GM18858 (cell line): ENCODE results near the gene TPGS2.
"Not testable (repeated sequence)": the region's sequence is repeated elsewhere in the genome, so short reads cannot be mapped to it uniquely, and the experiment has no call there.

Experiments
- ATAC-seq: cut with Tn5 transposase; IDR thresholded peaks from one replicate; pipeline ENCODE4 v1.9.1; 2021; ENCODE audit not compliant: unreplicated experiment

Gene TPGS2, protein sequence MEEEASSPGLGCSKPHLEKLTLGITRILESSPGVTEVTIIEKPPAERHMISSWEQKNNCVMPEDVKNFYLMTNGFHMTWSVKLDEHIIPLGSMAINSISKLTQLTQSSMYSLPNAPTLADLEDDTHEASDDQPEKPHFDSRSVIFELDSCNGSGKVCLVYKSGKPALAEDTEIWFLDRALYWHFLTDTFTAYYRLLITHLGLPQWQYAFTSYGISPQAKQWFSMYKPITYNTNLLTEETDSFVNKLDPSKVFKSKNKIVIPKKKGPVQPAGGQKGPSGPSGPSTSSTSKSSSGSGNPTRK

DNA sequence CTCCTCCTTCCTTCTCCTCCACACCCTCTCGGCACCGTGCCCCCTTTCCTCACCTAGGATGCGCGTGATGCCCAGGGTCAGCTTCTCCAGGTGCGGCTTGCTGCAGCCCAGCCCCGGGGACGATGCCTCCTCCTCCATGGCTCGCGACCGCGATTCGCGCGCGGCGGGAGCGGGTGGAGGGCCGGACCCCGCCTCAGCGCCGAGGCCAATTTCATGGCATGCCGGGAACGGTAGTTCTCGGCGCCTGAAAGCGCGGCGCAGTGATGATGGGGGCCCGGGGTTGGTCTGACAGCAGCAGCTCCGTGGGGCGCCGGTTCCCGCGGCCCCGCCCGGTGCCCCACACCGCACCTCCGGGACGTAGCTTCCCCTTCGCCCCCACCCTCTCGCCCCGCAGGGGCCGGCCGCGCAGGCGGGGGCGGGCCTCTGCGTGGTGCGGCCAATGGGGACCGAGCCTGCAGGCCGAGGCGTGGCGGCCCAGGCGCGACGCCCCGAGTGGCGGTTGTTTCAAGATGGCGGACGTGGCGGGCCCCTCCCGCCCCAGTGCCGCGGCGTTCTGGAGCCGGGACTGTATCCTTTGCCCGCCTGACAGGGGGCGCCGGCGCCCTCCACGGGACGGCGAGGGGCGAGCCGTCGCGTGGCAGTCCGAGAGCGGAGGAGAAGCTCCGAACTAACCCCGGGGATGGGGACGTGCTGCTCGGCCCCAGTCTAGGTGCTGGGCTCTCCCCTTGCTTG lies at the start of gene TPGS2, which contains the start of gene KIAA1328:
TSS of gene TPGS2 (minus strand) at position 373 of the 732 bp plus-strand sequence. CDS start at position 138, 235 bp downstream.
TSS of gene KIAA1328 (plus strand) at position 498 of the 732 bp plus-strand sequence. CDS start at position 510, 12 bp downstream.
- ATAC-seq: peak; percentile 89

DNA sequence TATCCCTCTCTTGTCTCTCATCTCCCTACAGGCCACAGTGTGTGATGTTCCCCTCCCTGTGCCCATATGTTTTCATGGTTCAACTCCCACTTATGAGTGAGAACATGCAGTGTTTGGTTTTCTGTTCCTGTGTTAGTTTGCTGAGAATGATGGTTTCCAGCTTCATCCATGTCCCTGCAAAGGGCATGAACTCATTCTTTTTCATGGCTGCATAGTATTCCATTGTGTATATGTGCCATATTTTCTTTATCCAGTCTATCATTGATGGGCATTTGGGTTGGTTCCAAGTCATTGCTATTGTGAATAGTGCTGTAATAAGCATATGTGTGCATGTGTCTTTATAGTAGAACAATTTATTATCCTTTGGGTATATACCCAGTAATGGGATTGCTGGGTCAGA lies 45.0 kb upstream of the TPGS2 start:
- not testable (repeated sequence) for ATAC-seq

DNA sequence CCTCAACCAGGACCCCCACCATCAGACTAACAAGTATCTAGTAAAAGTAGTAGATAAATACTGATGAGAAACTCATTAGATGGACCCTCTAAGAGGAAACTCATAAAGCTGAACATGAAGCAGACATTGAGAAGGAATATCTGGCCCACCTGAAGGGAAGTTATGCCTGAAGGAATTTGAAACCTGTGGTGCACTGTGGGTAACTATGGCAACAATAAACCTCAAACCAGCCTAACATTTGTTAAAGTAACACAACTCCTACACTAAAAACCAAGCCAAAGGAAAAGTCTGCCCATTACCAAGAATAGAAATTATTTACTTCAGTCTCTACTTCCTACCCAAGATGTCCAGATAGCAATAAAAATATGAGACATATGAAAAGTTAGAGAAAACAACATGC lies 43.5 kb upstream of the TPGS2 start:
- no peak for ATAC-seq

DNA sequence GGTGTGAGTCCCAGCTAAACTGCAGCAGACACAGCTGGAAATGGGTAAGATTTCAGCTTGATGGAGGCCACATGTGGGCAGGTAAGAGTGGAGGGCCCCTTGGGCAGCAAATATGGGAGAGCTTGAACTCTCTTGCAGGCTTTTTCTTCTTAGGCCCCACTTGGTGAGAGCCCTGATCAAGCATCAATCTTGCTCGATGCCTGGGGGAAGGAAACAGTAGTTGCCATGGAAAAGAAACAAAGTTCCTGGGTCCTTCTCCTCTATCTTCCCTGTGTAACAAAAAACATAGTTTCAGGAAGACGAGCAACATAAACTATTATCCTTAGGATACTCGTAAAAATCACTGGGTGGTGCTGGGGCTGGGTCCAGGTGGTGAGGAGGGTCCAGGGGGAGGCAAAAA lies 43.0 kb upstream of the TPGS2 start:
- no peak for ATAC-seq

DNA sequence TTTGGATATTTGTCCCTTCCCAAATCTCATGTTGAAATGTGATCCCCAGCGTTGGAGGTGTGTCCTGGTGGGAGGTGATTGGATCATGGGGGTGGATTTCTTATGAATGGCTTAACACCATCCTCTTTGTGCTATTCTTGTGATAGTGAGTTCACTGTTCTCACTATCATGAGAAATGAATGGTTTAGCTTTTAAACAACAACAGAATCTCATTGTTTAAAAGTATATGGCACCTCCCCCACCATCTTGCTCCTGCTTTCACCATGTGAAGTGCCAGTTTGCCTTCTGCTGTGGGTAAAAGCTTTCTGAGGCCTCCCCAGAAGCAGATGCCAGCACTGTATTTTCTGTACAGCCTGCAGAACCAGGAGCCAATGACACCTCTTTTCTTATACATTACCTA lies 38.3 kb upstream of the TPGS2 start:
- ATAC-seq: no peak

DNA sequence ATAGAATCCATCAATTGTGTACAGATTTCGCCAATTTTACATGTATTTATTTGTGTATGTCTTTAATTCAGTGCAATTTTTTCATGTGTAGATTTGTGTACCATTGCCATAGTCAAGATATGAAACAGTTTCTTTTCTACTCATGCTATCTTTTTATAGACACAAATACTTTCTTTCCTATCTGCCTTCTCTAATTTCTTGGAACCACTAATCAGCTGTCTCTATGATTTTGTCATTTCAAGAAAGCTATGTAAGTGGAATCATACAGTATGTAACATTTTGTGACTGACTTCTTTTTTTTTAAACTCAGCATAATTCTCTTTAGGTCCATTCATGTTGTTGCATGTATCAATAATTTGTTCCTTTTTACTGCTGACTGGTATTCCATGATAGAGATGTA lies 33.4 kb upstream of the TPGS2 start:
- ATAC-seq: no peak

DNA sequence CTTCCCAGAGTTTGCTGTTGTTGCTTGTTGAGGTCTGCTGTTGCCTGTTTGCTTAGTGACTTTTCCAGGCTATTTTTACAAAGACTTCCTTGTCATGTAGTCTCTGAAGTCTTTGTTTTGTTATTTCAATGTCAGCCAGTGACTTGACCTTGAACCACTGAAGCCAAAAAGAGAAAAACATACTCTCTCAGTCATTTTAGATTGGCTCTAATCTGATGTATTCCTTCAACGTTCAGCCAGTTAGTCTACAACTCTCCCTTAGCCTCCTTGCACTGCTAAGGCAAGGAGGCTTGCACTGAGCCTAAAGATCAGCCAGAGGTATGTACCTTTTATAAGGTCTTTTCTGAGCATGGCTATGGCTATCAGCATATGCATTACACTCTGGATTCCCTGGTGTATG lies 28.0 kb upstream of the TPGS2 start:
- ATAC-seq: no peak

DNA sequence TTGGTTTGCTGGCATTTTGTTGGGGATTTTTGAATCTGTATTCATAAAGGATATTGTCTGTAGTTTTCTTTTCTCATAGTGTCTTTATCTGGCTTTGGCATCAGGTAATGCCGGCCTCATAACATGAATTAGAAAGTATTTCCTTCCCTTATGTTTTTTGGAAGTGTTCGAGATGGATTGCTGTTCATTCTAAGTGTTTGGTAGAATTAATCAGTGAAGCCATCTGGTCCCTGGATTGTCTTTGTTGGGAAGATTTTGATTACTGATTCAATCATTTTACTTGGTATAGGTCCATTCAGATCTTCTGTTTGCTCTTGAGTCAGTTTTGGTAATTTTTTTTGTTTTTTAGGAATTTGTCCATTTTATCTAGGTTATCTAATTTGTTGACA lies 22.4 kb upstream of the TPGS2 start:
- no peak for ATAC-seq

DNA sequence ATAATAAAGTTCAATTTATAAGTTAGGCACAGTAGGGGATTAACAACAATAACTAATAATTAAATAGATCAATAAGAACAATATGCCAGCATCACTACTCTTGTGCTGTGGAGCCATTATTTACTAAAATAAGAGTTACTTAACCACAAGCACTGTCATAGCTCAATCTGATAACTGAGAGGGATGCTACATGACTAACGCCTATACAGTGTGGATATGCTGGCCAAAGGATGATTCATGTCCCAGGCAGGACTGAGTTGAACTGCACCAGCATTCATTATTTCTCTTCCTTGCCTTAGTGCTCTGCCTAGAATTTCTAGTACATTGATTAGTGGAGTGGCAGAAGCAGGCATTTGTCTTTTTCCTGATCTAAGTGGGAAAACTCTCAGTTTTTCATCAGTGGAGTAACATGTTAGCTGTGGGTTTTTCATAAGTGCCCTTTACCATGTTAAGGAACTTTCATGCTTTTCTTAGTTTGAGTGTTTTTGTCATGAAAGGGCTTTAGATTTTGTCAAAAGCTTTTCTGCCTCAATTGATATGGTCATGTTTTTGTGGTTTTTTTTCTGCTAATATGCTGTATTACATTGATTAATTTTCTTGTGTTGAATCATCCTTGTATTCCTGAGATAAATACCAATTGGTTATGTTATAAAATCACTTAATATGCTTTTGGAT lies 21.9 kb upstream of the TPGS2 start:
- ATAC-seq: no peak

DNA sequence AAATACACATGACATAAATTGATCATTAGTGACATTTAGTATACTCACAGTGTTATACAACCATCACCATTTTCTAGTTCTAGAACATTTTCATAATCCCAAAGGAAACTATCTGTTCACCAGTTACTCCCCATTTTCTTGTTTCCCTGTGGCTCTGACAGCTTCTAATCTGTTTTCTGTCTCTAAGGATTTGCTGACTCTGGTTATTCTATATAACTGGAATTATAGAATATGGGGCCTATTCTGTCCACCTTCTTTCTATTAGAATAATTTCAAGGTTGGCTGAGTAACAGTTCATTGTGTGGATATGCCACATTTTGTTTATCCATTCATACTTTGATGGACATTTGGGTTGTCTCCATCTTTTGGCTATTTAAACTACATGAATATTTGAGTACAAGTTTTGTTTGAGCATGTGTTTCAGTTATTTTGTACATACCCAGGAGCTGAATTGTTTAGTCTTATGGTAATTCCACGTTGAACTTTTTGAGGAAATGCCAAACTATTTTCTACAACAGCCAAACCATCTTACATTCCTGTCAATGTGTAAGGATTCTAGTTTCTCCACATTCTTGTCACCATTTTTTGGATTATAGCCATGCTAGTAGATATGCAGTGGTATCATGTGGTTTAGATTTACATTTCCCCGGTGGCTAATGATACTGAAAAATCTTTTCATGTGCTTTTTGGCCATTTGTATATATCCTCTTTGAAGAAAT lies 20.6 kb upstream of the TPGS2 start:
- no peak for ATAC-seq

DNA sequence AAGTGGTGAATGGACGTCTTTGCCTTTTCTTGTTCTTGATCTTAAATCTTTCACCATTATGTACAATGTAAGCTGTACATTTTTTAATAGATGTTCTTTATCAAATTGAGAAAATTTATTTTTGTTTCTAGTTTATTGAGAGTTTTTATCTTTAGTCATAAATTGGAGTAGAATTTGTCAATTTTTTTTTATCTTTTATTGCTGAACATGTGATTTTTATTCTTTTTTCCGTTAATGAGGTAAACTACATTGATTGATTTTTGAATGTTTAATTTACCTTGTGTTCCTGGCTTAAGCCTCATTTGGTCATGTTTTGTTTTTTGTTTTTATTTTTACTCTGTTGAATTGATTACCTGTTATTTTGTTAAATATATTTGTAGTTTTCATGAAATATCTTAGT lies 19.8 kb upstream of the TPGS2 start:
- ATAC-seq: no peak

DNA sequence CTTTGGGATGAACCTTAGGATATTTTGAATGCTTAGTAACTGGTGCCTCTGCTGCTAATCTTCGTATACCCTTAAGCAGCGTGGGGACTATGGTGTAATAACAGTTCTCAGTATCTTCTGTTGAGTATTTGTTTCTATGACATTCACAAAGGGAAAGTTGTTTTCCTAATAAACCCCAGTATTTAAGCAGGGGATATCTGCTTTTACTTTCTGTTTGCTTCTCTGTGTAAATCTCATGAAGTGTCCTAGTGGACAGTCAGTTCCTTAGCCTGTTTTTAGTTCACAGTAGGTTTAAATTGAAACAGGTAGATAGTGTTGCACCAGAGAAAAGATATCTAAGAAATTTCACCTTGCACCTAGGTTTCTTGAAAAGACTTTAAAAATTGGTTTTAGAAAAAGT lies 15.0 kb upstream of the TPGS2 start:
- no peak for ATAC-seq

DNA sequence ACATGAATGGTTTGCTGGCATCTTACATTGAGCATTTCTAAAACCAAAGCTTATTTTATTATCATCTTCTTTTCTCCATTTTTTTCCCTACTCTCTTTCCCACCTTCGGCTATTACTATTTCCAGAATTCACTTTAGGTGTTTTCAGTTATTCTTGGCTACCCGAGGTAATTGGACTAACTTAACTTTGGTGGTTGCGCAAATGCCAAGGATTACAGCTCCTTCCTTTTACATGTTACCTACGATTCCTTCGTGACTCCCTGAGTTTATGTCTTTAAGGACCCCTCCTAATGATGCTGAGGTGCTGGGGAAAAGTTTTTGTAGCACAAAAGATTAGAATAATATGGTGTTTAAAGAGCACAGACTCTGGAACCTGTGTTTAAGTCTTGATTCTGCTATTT lies 14.4 kb upstream of the TPGS2 start:
- no peak for ATAC-seq

DNA sequence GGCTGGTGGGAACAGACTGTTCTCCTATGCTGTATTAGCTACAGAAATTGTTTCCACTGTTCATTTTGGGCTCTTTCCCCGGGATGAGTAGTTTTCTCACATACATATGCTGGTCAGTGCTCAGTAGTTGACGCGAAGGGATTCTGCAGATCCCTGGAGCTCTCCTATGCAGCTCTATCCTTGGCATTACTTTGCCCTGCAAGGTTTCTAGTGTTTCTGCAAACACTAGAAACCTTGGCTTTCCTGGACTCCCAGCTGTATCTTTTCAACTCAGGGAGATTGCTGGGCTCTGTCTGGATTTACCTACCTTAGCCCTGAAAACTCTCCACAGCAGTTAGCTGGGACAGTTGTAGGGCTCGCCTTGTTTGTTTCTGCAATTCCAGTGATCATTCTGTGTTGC lies 11.0 kb upstream of the TPGS2 start:
- no peak for ATAC-seq

DNA sequence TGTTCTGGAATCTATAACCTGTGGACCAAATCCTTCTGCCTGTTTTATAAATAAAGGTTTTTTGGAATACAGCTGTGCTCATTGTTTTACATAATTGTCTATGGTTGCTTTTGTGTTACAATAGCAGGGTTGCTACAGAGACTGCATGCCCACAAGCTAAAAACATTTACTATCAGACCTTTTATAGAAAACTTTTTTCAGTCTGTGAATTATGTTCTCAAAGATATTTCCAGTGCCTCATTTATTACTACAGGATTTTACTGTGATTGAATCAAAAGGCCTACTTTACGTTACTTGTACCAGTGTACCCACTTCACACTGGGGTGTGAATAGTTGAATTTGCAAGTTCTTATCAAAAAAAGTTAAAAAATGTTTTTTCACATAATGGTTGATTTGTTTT lies 7.1 kb upstream of the TPGS2 start:
- no peak for ATAC-seq

DNA sequence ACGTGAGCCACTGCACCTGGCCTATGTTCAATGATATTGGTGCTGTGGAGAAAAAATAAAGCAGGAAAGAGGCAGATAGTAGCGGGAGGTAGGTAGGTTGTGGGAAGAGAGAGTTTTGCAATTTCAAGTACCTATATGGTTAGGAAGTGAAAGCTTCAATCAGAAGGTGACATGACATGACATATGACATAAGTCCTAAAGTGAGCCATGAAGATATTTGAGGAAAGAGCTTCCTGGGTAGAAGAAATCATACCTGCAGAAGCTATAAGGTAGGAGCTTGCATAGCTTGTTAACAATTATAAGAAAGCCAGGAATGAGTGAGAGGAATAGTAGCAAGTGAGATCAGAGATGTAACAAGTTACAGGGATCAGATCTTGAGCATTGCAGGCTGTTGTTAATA lies 4.3 kb upstream of the TPGS2 start:
- ATAC-seq: no peak

DNA sequence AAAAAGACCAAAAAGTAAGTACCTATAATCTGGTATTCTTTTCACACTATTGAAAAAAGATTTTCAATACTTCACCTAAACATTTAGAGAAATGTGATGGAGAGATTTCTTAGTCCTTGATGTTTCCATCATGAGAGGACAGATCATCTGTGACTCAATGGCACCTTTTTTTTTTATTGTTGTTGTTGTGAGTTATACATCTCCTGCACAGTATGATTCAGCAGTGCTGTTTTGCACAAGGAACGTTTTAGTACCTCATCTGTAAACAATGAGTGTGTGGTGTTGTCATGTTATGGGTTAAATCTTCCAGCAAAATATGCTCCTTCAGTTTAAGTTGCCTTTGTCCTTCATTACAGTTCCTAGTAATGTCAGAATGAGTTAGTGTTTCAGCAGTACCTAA lies 2.3 kb upstream of the TPGS2 start:
- no peak for ATAC-seq

DNA sequence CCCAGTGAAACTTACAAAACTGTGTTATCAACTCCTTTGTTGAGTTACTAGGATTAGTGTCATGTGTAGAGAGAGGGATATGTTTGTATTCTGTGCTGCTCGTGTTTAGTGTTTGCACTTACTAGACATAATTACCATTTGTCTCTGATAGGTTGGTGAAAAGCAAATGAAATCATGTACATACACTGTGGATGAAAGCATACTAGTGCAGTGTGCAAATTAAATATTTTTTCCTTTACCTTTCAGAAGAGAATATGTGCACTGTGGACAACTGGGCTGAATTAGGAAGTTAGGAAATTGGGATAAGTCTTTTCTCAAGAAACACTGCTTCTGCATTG lies 1.3 kb upstream of the TPGS2 start:
- ATAC-seq: no peak

DNA sequence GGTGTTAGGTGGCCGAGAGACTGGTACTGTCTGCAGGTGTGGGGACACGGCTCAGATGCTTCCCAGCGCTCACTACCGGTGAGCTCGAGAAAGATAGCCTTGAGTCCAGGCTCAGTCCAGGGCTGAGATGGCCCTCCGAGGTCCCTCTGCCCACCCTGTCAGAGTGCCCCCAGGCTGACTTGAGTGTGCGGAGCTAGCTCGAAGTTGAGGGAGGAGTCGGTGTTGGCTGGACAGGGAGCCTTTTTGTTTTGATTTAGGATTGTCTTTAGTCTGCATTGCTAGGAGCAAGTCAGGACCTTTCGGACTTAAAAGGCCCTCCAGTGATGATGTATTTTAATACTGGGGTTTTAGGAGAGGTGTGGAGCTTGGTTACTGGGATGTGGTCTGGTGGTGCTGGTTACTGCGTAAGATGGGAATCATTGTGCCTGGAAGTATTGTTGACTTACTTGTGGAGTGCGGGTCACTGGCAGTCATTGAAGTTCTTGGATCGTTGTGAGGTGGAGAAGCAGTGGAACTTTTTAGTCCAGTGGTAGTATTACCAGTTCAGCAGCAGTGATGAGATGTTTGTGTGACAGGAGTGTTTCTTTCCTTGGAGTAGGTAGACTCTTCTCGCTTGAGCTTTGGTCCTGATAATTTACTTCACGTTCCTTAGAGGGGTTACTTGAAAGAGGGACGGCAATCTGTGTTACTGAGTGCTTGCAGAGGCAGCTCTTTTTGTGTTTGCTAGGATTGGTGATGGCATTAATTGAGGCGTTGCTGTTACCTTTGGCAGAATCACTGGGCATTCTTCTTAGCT lies 758 bp upstream of the TPGS2 start:
- no peak for ATAC-seq

DNA sequence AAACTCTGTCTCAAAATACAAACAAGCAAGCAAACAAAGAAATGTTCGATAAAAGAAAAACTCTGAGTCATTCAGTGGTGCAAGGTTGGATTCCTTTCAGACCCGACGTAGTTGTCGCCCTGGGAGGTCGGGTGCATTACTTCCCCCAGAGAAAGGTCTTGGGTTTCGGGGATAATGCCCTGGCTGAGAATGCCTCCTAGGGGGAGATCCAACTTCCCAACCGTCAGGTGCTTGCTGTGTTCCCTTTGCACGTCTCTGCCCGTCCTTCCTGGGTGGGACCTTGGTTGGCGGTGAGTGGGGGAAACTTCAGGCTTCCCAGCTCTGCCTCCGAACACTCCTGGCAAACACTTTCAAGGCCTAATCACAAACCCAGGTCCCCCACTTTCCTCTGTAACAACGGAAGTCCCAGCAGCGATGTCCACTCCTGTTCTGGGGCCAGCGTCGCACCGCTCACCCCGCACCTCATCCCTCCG lies 609 bp downstream of the TPGS2 start:
- no peak for ATAC-seq

DNA sequence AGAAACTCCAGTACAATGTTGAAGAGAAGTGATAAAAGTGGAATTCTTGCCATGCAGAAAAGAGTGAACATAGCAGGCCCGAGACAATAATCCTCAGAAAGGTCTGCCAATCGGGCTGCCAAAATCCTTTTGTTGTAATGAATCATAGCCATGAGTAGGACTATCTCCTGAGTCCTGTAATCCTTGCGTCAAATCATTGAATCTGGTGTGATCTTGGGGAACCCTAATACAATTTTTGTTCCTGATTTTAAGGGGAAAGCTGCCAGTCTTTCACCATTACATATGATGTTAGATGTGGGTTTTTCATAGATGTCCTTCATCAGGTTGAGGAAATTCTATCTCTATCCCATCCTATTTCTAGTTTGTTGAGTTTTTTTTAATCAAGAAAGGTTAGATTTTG lies 2.2 kb downstream of the TPGS2 start:
- no peak for ATAC-seq
